CD4-positive, alpha-beta T cell treated with Interleukin-6 at 100 ng/mL for 8 hours (primary cell): ENCODE data around the gene ADAMTS17.

Source experiments
- DNase-seq: peaks from one replicate; pipeline ENCODE4 v3.0.0-alpha.2; 2020; ENCODE audit warnings: mixed read lengths, low spot score

The ADAMTS17 gene

DNA sequence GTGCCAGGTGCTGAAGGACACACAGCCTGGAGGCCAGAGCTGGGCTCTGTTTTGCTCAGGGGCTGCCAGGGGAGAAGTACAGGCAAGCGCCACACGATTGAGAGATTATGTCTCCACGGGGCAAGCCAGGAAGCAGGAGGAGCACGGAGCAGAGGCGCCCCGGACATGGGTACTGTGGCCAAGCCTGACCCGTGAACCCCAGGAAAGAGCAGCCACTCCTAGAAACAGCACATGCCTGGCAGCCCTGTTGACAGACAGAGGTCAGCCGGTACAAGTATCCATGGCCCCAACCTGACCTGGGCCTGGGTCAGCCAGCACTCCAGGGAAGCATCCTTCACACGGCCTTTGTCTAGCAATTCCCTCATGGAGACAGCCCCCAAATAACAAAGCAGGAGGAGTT is 89.4 kb downstream of the ADAMTS17 start:
- DNase-seq: no peak

DNA sequence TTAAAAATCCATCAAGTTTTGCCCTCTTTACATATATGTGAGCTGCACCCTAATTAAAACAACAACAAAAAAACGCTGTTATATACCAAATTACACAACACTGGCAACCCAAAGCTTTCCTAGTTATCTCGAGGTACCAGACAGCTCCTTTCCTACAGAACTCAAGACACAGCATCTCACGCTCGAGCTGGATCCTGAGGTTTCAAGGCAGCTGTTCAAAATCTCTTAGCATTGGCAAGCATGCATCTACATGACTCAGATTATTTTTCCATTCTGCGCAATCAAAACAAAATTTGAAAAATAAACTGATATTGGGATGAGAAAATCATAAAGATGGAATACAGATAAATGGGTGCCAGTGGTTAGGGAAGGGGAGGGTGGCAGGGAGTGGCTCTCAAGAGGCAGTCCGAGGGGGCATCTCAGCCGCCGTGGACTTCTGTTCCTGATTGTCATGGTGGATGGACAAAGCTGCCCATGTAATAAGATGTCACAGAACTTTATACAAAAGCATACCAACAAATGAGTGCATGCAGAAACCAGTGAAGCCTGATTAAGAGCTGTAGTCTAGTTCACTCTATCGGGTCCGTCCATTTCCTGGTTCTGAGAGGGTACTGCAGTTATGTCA is 91.5 kb downstream of the ADAMTS17 start:
- no peak for DNase-seq

DNA sequence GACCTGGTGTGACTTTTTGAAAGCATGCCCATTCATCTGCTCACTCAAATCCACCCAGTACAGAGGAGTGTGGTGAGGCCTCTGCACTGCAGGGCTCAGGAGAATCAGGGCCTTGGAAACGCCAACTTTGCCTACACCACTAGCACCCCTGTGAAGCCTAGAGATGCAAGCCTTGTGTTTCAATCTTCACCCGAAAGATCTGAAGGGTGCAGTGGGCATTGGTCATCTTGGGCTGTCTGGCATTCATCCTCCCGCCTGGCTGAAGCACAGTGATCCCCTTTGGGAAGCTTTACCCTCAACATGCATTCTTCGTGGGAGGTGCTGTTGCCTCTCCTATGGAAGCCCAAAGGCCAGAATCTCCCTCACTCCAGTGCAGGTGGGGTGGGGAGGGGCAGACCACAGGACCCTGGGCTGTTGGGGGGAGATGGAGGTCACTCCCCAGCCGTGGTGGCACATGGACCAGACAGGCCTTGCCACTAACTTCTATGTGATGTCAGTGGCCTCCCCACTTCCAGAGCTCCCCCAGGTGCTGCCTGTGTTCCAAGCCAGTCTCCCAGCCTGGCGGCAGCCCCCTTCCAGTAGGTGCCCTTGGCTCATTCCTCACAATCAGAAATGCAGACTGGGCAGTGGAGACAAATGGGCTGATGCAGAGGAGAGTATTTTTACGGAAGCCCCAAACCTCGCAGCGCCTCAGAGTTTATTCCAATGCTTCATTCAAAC is 92.5 kb downstream of the ADAMTS17 start:
- no peak for DNase-seq

DNA sequence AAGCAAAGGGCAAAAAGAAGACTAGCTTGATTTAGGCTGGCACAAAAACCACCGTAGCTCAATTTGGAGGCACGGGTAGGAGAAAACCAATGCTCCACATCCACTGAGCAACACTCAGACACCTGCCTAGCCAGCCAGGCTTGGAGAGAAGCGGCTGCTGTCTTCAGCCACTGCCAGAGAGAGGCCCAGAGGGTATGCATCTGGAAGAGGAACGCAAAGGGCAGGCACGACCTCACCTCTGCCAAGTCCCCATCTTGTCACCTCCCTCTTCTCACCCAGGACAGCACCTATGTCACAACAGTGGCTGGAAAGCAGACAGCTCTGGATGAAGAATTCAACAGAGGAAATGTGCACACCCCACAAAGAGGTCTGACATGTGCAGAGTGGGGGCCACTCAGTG is 93.5 kb downstream of the ADAMTS17 start:
- DNase-seq: no peak

DNA sequence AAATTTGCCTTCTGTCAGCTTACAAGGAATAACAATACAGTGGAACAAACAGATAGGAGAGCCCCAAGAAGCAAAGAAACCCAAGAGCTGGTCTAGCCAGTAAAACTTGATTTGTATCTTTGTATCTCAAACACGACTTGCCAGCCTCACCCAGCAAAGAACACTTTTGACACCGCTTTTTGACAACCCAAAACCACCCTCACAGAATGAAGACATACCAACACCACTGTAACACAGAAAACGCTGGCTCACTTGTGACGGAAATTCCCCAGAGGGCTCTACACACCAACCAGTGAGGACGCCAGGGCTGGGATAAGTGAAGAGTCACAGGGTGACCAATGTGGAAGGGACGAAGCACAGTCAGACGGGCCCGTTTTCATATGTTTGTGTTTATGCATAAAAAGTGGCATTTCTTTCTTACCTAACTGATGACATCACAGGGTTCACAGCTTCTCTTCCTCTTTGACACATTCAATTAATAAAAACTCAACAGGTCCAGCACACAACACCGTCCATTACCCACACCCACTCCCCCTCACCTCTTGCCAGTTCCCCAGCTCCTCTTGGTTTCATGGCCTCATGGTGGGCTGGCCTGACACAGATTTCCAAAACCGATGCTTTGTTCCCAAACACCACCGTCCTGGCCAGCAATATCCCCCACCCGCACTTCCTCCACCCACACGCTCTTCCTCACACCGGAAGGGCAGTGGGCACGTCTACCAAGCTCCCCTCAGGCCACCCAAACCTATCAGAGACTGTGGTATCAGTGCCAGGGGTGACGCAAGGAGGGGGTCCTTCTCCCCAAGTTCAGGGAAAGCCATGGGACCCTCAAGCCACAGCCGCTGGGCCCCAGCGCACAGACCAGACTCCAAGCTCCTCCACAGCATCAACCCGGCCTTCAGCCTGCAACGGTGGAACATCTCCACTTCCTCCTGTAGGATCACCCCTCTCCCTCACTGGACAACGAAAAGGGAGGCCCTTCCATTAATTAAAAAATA is 94.2 kb downstream of the ADAMTS17 start:
- no peak for DNase-seq

DNA sequence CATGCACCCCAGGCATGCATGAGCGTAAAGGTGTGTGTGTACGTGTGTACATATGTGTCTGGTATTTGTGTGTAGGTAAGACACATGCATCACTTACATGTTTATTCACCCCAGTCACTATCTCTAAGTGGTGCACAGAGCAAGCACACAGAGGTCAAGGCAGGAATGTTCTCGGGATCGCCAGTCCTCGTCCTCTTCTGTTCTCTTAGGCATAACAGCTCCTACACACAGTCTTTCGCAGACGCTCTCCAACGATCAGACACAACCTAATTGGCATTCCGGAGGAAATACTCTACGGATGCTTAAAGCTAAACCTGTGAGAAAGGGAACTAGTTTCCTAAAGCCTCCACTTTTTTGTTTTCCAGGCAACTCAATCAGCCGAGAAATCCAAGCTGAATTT is 95.9 kb downstream of the ADAMTS17 start:
- no peak for DNase-seq

DNA sequence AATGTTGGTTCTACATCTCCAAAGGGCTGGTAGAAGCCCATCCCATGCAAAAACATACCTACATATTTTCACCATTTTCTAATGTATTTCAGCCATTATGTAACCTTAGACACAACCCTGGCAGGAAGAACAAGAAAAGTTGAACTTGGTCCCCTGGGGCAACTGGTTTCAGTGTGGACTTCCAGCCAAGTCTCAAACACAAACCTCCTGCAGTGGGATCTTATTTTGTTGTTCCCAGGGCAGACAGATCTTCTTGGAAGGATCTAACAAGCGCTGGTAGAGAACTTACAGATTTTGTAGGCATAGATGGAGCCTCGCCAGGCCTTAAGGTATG is 96.3 kb downstream of the ADAMTS17 start:
- no peak for DNase-seq

DNA sequence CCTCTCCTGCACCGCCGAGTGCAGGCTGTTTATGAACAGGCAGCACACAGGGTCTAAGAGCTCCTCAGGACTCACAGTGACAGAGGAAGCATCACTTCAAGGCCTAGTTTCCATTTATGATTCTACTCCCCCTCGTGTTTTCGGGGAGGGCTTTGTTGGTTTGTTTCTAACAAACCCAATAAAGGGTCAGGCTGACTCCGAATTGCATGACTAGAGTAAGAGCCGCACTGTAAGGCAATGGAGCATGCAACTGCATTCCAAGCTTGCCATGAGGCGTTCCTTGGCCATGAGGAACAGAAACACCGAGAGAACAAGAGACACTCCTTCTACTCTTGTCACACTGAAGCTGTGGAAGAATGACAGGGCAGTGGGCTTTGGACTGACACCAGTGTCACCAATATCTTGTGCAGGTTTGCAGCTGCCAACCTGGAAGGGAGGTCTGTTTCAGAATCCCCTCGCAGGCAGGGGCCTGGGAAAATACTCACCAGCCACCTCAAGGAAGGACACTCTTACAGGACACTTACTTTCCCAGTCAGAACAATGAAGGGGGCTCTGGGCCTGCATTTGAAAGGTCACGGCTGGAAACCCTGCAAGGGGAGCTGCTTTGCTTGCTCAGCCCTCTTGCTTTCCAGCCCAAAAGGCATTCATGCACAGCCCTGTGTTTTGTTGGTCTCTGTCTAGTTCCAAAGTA is 96.8 kb downstream of the ADAMTS17 start:
- DNase-seq: no peak

DNA sequence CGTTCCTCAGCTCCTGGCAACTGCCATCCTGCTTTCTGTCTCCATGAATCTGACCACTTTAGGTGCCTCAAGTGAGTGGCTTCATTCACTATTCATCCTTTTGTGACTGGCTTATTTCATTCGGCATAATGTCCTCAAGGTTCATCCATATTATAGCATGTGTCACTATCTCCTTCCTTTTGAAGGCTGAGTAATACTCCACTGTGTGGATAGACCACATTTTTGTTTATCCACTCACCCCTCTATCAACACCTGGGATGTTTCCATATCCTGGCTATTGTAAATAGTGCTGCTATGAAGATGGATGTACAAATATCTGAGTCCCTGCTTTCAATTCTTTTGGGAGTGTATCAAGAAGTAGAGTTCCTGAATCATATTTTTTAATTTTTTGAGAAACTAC is 98.8 kb downstream of the ADAMTS17 start:
- DNase-seq: no peak

DNA sequence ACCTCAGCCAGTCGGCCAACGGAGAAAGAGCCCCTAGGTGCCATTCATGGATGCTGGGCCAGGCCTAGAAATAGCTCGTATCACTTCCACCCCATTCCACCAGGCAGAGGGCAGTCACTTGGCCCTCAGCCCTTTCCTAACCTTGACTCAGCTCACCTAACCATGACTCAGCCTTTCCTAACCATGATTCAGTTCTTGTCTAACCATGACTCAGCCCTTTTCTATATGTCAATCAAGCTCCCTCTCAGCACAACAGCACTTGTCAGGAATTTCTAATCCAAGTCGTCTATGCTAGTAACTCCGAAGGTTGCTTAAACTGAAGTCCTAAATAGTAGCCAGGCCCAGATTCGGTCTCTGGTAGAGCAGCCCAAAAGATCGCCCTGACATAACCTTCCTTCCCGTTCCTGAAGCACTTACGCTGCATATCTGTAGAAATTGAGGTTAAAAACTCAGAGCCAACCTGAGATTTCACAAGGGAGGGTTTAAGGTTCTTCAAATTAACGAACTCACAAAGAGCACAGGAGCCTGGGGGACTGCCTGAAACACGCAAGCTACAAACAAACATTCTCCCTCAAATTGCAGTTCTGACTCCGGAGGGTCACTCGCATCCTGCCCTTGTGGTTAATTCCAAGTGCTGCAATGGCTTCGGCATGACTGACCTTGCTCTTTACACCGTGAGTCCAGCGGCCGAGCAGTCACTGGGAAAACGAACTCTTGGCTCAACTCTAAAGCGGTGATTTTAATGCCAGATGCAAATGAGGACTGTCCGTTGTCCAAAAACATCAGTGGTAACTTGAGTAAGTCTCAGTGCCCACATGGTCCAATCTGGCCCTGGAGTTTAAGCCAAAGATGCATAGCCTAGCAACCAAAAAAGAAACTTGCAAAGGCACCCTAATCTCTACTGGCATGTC is 99.9 kb downstream of the ADAMTS17 start:
- DNase-seq: no peak

DNA sequence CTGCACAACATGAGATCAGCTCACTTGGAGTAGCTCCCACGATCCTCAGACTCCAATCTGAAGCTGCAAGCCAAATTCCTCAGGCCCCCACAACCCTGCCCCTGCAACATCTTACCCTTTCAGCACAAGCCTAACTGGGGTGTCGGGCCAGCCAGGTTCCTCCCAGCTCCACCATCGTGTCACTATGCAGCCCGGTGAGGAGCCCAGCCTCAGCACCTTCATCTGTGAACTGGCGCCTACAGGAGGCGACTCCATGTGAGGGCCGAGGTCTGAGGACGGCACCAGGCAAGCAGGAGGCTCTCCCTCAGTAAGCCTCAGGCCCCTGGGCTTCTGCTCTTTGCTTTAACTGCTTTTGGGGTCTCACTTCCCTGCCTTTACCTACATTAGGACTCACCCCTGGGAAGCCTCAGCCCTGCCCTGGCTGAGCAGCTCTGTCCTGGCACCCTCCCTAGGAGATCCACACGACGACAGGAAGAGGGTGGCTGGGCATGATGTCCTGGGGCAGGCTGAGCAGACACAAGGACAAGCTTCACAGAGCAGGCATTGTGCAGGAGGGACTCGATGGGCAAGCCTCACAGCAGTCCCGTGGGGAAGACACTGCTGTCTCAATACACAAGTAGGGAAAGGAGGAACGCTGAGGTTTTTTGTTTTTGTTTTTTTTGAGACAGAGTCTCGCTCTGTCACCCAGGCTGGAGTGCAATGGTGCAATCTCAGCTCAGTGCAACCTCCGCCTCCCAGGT is 104.6 kb downstream of the ADAMTS17 start:
- DNase-seq: no peak

DNA sequence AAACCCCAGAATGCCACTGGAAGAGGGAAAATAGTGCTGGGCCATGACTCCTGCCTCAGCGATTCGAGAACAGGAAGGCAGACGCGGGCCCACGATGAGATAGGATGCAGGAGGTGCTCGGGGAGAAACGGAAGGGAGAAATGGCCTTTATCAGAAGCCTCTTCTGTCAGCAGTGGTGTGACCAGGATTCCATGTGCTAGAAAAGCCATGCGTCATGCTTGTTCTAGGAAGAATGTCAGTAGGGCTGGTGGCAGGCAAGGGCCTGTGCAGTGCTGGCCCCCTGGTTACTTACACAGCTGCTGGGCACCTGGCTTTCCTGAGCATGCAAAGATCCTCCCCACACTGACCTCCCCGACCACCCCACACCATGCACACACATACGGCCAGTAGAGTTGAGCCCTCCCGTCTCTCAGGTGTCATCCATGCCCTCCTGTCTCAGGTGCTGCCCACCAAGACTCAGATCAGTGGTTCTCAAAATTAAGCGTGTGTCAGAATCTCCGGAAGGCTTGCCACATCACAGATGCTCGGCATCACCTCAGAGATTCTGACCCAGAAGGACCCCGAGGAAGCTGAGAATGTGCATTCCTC is 106.7 kb downstream of the ADAMTS17 start:
- no peak for DNase-seq

DNA sequence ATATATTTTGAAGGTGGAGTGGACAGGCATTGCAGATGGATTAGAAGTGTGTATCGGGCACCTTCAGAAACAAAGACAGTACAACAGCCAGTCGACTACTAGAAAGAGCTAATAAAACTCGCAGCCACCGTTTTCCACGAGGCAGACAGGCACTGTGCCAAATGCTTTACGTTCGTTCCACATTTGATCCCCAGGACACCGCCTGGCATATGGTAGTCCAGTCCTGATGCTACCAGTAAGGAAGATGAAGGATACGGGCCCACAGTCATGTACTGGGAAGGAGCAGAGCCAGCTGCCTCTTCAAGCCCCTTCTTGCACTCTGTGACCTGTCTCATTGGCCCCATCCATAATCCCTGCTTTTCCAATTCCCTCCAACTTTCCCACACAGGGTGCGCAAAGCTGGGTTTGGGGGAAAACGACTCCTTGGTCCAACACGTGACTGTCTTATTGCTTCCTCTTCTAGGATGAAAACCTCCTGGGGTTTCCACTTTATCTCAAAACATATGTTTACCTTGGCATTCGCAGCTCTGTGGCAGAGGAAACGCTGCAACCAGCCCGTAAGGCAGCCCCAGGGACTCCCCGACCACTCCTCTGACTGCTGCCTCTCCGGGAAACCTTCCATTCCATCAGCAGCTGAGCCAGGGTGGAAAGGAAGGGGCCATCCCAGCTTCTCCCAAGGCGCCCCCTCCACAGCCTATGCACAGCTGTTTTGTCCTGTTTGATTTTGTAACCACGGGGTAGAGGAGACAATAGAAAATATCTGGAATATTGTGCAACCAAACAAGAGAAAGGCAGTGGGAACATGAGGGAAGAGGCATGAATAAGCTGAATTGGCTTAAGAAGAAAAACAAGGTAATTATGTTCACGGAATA is 107.4 kb downstream of the ADAMTS17 start:
- no peak for DNase-seq

DNA sequence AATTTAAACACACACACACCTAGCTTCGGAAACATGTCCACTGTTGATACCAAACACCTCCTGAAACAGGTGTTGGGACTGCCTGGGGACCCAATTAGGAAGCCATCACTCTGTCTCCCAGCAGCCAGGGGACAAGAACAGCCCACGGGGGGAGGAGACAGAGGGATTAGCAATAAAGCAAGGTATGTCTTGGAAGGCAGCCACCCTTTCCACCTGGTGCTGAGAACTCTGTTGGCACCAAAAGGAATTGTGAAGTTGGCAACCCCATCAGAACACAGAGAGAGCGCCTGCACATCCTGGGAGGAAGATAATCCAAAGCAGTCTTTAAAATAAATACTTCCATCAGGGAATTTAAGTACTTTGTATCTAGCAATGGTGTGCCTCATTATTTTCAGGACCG is 111.0 kb downstream of the ADAMTS17 start:
- DNase-seq: no peak

DNA sequence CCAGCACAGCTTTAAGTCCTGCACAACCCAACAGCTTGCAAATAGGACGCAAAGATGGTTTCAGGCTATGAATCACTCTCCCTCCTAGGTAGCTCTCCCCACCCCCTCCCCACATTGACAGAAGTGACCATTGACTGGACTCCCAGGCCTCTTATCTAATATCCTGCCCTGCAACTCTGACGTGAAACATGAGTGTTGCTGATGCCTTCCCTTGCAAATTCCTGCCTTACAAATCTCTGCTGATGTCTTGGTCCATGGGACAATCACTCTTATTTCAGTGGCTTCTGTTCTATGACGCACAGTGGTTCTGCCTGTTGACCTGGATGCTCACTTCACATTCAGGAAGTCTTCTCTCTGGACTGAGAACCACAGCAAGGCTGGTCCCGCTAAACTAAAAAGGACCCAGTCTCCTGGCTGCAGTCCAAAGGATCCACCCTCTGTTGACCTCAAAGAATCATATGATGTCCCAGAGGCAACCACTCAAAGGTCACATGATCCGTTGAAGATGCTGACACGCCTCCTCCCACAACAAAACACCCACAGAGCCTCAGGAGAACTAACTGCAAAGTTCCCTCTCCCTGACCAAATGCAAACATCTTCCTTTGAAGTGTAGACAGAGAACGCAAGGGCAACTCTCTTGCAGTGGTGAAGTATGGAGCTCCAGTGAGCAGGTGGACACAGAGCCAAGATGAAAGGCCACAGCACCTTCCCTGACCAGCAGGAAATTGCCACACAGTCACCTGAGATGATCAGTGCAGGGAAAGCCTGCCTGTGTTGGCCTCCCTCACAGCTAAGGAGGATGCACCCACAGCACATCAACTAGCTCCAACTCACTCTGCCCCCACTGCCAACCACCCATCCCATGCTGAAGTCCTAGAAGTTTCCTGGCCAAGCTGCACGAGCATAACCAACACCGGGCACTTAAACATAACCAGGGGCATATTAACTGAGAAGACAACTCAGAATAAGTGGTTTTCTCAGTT is 112.3 kb downstream of the ADAMTS17 start:
- no peak for DNase-seq

DNA sequence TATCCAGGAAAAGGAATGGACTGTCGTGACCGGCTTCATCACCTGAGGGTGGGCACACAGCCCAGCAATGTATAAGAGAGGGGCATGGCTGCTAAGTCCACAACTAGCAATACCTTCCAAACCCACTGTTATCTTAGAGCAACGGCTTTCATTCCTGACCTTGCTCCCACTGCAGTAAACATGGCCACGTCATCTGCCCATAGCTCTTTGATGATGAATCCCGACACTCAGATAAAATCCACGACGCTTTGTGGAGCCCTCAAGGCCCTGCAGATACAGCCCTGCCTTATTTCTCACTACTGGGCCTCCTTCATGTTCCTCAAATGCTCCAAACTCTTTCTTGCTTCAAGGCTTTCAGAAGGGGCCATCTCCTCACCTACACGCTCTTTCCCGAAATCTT is 114.0 kb downstream of the ADAMTS17 start:
- no peak for DNase-seq

DNA sequence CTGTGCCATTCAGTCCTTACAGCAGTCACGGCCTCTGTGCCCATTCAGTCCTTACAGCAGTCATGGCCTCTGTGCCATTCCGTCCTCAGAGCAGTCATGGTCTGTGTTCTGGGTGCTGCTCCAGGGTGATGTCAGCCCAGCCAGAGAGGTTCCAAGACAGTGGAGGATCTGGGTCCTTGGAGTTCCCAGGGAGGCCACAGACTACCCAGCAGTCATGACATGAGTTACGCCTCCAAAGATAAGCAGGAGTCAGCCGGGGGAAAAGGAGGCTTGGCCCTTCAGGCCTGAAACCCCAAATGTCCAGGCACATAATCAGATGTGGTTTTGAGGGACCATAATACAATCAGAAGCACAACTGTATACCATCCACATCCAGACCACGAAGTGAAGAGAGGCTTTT is 115.7 kb downstream of the ADAMTS17 start:
- no peak for DNase-seq
